NOMO-1 treated with dmso at 0.1 percent for 144 hours (cell line): ENCODE data around the gene IZUMO4.
A peak's percentile ranks its signal among the peaks of the same experiment; 100 is the strongest.
"Not testable (repeated sequence)": the region's sequence is repeated elsewhere in the genome, so short reads cannot be mapped to it uniquely, and the experiment has no call there.

Experiments used
- DNase-seq: peaks from one replicate; lab custom pipeline; 2025; ENCODE audit not compliant: unreplicated experiment; lab: John Stamatoyannopoulos, UW

IZUMO4 gene

GRCh38 chr19:2080336-2080988 is 16.3 kb upstream of the IZUMO4 start:
- DNase-seq: no peak

- peak; percentile 66 for DNase-seq
Observed at GRCh38 chr19:2081873-2082810, 14.6 kb upstream of the IZUMO4 start.

GRCh38 chr19:2083174-2083854 is 13.4 kb upstream of the IZUMO4 start:
- DNase-seq: peak; percentile 38

GRCh38 chr19:2084993-2085720 is 11.6 kb upstream of the IZUMO4 start:
- DNase-seq: peak; percentile 99

GRCh38 chr19:2086695-2087620 is 9.8 kb upstream of the IZUMO4 start:
- DNase-seq: not testable (repeated sequence)

GRCh38 chr19:2087621-2088100 is 9.1 kb upstream of the IZUMO4 start:
- peak; percentile 29 for DNase-seq

- DNase-seq: no peak
Observed at GRCh38 chr19:2089001-2089711, 7.6 kb upstream of the IZUMO4 start.

GRCh38 chr19:2089727-2090053 is 7.0 kb upstream of the IZUMO4 start:
- DNase-seq: no peak

GRCh38 chr19:2091926-2092525 is 4.7 kb upstream of the IZUMO4 start:
- not testable (repeated sequence) for DNase-seq

GRCh38 chr19:2096034-2096479 is 658 bp upstream of the IZUMO4 start, which contains the start of gene MOB3A:
Gene MOB3A, minus strand, starts transcription at chr19:2096326. Its CDS starts 17,766 bp downstream, at chr19:2078560.
- DNase-seq: peak; percentile 87

- no peak for DNase-seq
Observed at GRCh38 chr19:2097203-2097885, 629 bp downstream of the IZUMO4 start.

GRCh38 chr19:2097886-2098327 is 1.2 kb downstream of the IZUMO4 start:
- DNase-seq: no peak

GRCh38 chr19:2099054-2099501 is 2.4 kb downstream of the IZUMO4 start:
- DNase-seq: no peak

GRCh38 chr19:2099937-2100718 is 3.4 kb downstream of the IZUMO4 start:
- DNase-seq: no peak

GRCh38 chr19:2100719-2101061 is 4.0 kb downstream of the IZUMO4 start:
- DNase-seq: no peak

- no peak for DNase-seq
Observed at GRCh38 chr19:2101417-2102335, 5.0 kb downstream of the IZUMO4 start.
